ENCODE measurements around the gene FSTL3.
"Not testable (repeated sequence)": the region's sequence is repeated elsewhere in the genome, so short reads cannot be mapped to it uniquely, and the experiment has no call there.

FSTL3 gene

GRCh38 chr19:682678-683320 is 6.6 kb downstream of the FSTL3 start:
- no peak for DNase-seq

- DNase-seq, result no peak
Observed at GRCh38 chr19:685454-685931, 9.3 kb downstream of the FSTL3 start.

- DNase-seq, result no peak
Observed at GRCh38 chr19:686589-687297, 10.6 kb downstream of the FSTL3 start.

- no peak for DNase-seq
Observed at GRCh38 chr19:687569-688166, 11.5 kb downstream of the FSTL3 start.

GRCh38 chr19:688214-688613 is 12.0 kb downstream of the FSTL3 start:
- DNase-seq, result no peak

- DNase-seq, result no peak
Observed at GRCh38 chr19:688992-689391, 12.8 kb downstream of the FSTL3 start.

- DNase-seq, result no peak
Observed at GRCh38 chr19:690203-690602, 14.0 kb downstream of the FSTL3 start.

GRCh38 chr19:694481-695351 is 18.5 kb downstream of the FSTL3 start:
- DNase-seq, result no peak

GRCh38 chr19:695352-695949 is 19.3 kb downstream of the FSTL3 start, which contains the start of gene PRSS57:
Gene PRSS57, minus strand, starts transcription at chr19:695452. Its CDS starts 22 bp downstream, at chr19:695430.
- DNase-seq, result no peak

- not testable (repeated sequence) for DNase-seq
Observed at GRCh38 chr19:698529-698928, 22.3 kb downstream of the FSTL3 start.

- DNase-seq, result peak in 2 of 4 experiments; percentile 40 to 42
Observed at GRCh38 chr19:699885-700284, 23.7 kb downstream of the FSTL3 start.

GRCh38 chr19:702847-703246 is 26.7 kb downstream of the FSTL3 start:
- not testable (repeated sequence) for DNase-seq

GRCh38 chr19:703329-703650 is 27.1 kb downstream of the FSTL3 start:
- peak in 1 of 4 experiments; percentile 19 for DNase-seq

GRCh38 chr19:703651-704446 is 27.7 kb downstream of the FSTL3 start:
- DNase-seq, result peak; percentile 91 to 96 (median 94)

GRCh38 chr19:704447-704741 is 28.2 kb downstream of the FSTL3 start:
- DNase-seq, result no peak

GRCh38 chr19:708154-709143 is 32.3 kb downstream of the FSTL3 start, which contains the start of gene PALM:
Gene PALM, plus strand, starts transcription at chr19:708935. Its CDS starts 212 bp downstream, at chr19:709147.
- peak in 1 of 4 experiments; percentile 40 for DNase-seq

- DNase-seq, result no peak
Observed at GRCh38 chr19:709196-709964, 33.2 kb downstream of the FSTL3 start.

- no peak for DNase-seq
Observed at GRCh38 chr19:709965-710571, 33.9 kb downstream of the FSTL3 start.

GRCh38 chr19:710767-711166 is 34.6 kb downstream of the FSTL3 start:
- no peak for DNase-seq

Data from suppressor macrophage (primary cell).